Placental pericyte (primary cell): ENCODE data around the gene PHOSPHO1. TPM values are rescaled to one million over a fixed set of nuclear protein-coding genes. Genes with fewer than 3 reads are reported as not detected.

Experiments used
- total RNA-seq: library from RNA; depleted of rRNA; stranded (reverse); fragments of >200 nt; gene quantifications from 2 replicates; pipeline ENCODE4 v1.2.3, GENCODE V29; 2012

PHOSPHO1 gene, protein sequence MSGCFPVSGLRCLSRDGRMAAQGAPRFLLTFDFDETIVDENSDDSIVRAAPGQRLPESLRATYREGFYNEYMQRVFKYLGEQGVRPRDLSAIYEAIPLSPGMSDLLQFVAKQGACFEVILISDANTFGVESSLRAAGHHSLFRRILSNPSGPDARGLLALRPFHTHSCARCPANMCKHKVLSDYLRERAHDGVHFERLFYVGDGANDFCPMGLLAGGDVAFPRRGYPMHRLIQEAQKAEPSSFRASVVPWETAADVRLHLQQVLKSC
- 0.66 and 1.3 TPM in 2 replicates for total RNA-seq

DNA sequence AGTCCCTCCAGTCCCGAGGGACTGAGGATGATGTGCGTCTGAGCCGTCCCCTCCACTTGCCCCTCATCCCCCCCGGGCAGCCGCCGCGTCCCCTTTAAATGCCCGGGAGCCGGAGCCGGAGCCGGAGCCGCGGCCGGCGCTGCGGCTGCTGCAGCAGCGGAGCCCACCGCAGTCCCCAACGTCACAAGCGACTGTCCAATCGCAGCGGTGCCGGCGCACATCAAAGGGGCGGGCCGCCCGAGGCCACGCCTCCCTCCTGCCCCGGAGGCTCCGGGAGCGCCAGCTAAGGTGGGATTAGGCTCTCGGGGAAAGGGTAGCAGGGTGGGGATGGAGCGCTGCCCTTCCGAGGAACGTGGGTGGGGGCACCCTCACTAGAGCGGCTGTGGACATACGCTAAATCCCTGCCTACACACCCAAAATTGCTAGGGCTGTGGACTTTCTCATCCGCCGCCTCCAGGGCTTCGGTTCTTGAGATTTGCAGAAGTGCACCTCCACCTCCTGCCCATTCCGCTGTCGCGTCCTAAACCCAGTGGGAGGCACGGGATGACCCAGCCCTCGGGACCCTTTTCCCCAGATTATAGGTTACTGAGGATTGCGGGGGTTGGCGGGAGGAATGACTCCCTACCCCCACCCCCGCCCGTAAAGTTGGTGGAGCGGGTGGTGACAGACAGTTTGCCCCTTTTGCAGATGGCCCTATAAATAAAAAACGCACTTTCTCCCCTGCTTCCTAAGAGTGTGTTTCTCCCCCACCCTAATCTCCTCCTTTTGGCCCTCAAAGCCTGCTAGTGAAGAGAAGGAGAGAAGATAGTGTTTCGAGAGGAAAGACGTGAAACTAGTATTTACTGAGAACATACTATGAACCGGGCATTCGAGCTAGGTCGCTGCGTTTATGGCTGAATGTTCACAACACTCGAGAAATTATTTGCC is at the start of gene PHOSPHO1:
PHOSPHO1 (minus strand) TSS at position 152 of the 927 bp plus-strand sequence. CDS start 4,096 bp downstream, outside the sequence.

DNA sequence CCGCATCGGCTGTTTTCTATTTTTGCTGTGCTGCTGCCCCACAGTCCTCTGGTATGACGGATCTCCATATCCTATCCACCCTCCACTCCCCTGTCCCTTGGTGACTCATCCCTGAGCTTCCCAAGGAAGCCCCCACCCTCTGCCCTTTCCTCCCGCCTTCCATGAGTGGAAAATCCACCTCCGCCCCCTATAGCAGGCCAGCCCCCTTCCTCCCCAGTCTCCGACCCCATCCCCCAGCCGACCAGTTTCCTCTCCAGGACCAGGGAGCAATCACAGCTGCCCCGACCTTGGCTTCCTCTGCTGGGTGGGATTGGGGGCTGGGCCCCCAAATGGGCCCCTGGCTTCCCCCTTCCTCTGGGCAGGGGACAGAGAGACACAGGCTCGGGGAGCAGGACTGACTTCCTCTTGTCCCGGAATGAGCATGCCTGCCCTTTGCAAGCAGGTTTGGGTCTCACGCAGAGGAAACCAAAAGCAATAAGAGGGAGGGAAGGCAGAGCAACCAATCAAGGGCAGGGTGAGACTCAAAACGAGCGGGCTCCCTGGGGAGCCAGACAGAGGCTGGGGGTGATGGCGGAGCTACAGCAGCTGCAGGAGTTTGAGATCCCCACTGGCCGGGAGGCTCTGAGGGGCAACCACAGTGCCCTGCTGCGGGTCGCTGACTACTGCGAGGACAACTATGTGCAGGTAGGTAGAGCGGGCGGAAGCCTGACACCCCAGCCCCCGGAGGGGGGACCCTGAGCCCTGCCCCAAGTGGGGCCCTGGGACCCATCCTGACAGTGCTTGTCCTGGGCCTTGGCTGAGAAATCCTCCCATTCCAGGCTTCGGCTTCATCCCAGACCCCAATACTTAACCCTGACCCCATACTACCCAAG is 20.2 kb downstream of the PHOSPHO1 start, which contains the start of the genes ABI3 and GNGT2:
ABI3 (plus strand) TSS at position 550 of the 872 bp plus-strand sequence; CDS start at position 568, 18 bp downstream.
GNGT2 (minus strand) TSS at position 417 of the 872 bp plus-strand sequence. CDS start 3,152 bp downstream, outside the sequence.

Other genes with a start within 250 kb of the PHOSPHO1 start
- gene IGF2BP1, start 233.4 kb downstream of the PHOSPHO1 start, total RNA-seq, result 30.6 and 49.0 TPM in 2 replicates
- gene B4GALNT2, start 98.0 kb downstream of the PHOSPHO1 start, total RNA-seq, result 0.66 and 2.4 TPM in 2 replicates
- 0.14 and 0.66 TPM in 2 replicates for gene GNGT2, start 20.2 kb downstream of the PHOSPHO1 start, total RNA-seq
- gene ABI3, start 20.1 kb downstream of the PHOSPHO1 start, total RNA-seq, result 0.66 and 3.6 TPM in 2 replicates
- gene ZNF652, start 131.5 kb upstream of the PHOSPHO1 start, total RNA-seq, result 16.5 and 16.6 TPM in 2 replicates
- 92.4 and 139 TPM in 2 replicates for gene PHB1, start 184.1 kb upstream of the PHOSPHO1 start, total RNA-seq